Thoracic aorta (tissue), 2 donors: ENCODE results near the gene APP. TPM values are rescaled to one million over a fixed set of nuclear protein-coding genes. Genes with fewer than 3 reads are reported as not detected.
A peak's percentile ranks its signal among the peaks of the same experiment; 100 is the strongest.

Experiments
- ATAC-seq: fragments of 150-250 bp; one replicate; pipeline ENCODE4 v1.8.0; 2017; ENCODE audit warnings: low read depth; ENCODE audit not compliant: insufficient number of reproducible peaks, low FRiP score
- DNase-seq: peaks from one replicate; pipeline ENCODE4 v3.0.0-alpha.2; 2020; ENCODE audit warnings: low spot score
- H3K27ac ChIP-seq, 2 donors: fragments of 200-600 bp; sonication (generic); 1 replicate in 1 of 2; 2 replicates in 1 of 2; pipeline ENCODE4 v1.5.1; 2016; ENCODE audit warnings: mild to moderate bottlenecking in 2 of 2, moderate library complexity in 2 of 2
- H3K27me3 ChIP-seq: fragments of 200-600 bp; sonication (generic); replicated peaks from 2 replicates; pipeline ENCODE4 v1.6.0; 2016; ENCODE audit warnings: mild to moderate bottlenecking; ENCODE audit not compliant: insufficient read depth
- H3K36me3 ChIP-seq: fragments of 200-600 bp; sonication (generic); one replicate; pipeline ENCODE4 v1.5.1; 2016
- H3K4me1 ChIP-seq, 2 donors: fragments of 200-600 bp; sonication (generic); 1 replicate in 1 of 2; 2 replicates in 1 of 2; pipeline versions ENCODE4 v1.5.1 to v1.6.0; 2016; ENCODE audit warnings: low read depth in 2 of 2, mild to moderate bottlenecking in 1 of 2; ENCODE audit not compliant: control insufficient read depth in 1 of 2
- H3K4me3 ChIP-seq: fragments of 200-600 bp; sonication (generic); 2 replicates; pipeline ENCODE4 v1.5.1; 2016; ENCODE audit warnings: mild to moderate bottlenecking
- H3K9me3 ChIP-seq: fragments of 200-600 bp; sonication (generic); 2 replicates; pipeline ENCODE4 v1.5.1; 2016
- CTCF ChIP-seq: fragments of 200-600 bp; sonication (generic); IDR thresholded peaks from one replicate; pipeline ENCODE4 v1.5.1; 2019; ENCODE audit warnings: antibody characterized with exemption
- total RNA-seq, 2 donors: library from RNA; depleted of rRNA; stranded (reverse); fragments of >200 nt; gene quantifications; one replicate each; pipeline versions ENCODE4 v1.1.0 to v1.2.3, GENCODE V29; 2016

Gene APP
- total RNA-seq, 2 donors from 2014 or later, result 342 to 468 TPM

- no peaks in the 10 kb centered on the region for H3K36me3 ChIP-seq
- DNase-seq, result no peak
- no peak for ATAC-seq
- H3K4me3 ChIP-seq, result no peak overlapping the region
- no peak for TF ChIP-seq CTCF
- H3K4me1 ChIP-seq, result peaks cover 18 to 45% of the 10 kb centered on the region in 2 donors
- H3K27me3 ChIP-seq, result no peaks in the 10 kb centered on the region
- H3K27ac ChIP-seq, result no peak overlapping the region
- no peaks in the 10 kb centered on the region for H3K9me3 ChIP-seq
These were observed 231.2 kb downstream of the APP start for GRCh38 chr21:25939396-25939761.

GRCh38 chr21:25938658-25939395 lies 231.7 kb downstream of the APP start:
- DNase-seq, result no peak
- H3K27me3 ChIP-seq, result no peaks in the 10 kb centered on the region
- peaks cover 18 to 50% of the 10 kb centered on the region in 2 donors for H3K4me1 ChIP-seq
- no peaks in the 10 kb centered on the region for H3K36me3 ChIP-seq
- no peak for ATAC-seq
- H3K27ac ChIP-seq, result no peak overlapping the region
- TF ChIP-seq CTCF, result no peak
- no peaks in the 10 kb centered on the region for H3K9me3 ChIP-seq
- H3K4me3 ChIP-seq, result no peak overlapping the region

- no peak for TF ChIP-seq CTCF
- no peaks in the 10 kb centered on the region for H3K9me3 ChIP-seq
- no peak for DNase-seq
- peaks cover 18 to 58% of the 10 kb centered on the region in 2 donors for H3K4me1 ChIP-seq
- no peaks in the 10 kb centered on the region for H3K36me3 ChIP-seq
- no peak overlapping the region for H3K4me3 ChIP-seq
- ATAC-seq, result no peak
- H3K27ac ChIP-seq, result peak overlapping the region; percentile 25 to 83
- H3K27me3 ChIP-seq, result no peaks in the 10 kb centered on the region
These were observed 233.8 kb downstream of the APP start for GRCh38 chr21:25936776-25937175.

DNA sequence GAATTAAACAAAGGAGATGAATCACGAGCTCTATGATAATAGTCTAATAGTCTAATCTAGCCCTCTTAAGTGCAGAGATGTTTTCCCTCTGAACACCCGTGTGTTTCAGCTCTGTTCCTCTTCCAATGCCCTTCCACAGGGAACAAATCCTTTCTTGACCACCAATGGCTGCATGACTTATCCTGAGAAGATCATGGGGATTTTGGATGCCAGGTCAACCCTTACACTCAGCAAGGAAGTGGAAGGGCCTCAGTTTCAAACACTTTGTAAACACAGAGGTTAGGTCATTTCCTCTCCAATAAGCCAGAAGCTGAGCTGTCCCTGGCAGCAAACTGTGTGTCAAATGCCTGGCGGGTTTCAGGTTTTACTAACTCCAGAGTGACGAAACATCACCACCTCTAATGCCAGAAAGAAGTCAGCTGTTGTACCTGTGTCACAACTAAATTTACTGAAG lies 235.8 kb downstream of the APP start:
- no peaks in the 10 kb centered on the region for H3K27me3 ChIP-seq
- H3K36me3 ChIP-seq, result no peaks in the 10 kb centered on the region
- no peak overlapping the region for H3K4me3 ChIP-seq
- H3K4me1 ChIP-seq, result peaks cover 18 to 77% of the 10 kb centered on the region in 2 donors
- H3K27ac ChIP-seq, result peak overlapping the region; percentile 62 to 83
- peak; percentile 65 for DNase-seq
- no peak for TF ChIP-seq CTCF
- peak; percentile 96 for ATAC-seq
- H3K9me3 ChIP-seq, result no peaks in the 10 kb centered on the region

- no peaks in the 10 kb centered on the region for H3K27me3 ChIP-seq
- H3K4me1 ChIP-seq, result peaks cover 25 to 80% of the 10 kb centered on the region in 2 donors
- TF ChIP-seq CTCF, result no peak
- H3K27ac ChIP-seq, result peak overlapping the region in 1 of 2 donors; percentile 83
- H3K9me3 ChIP-seq, result no peaks in the 10 kb centered on the region
- H3K36me3 ChIP-seq, result no peaks in the 10 kb centered on the region
- no peak overlapping the region for H3K4me3 ChIP-seq
- ATAC-seq (no peak), DNase-seq (no peak)
These were observed 236.4 kb downstream of the APP start for GRCh38 chr21:25934130-25934529.
